Lower leg skin (tissue), 4 donors: ENCODE measurements around the gene CFAP65. TPM values are rescaled to one million over a fixed set of nuclear protein-coding genes. Genes with fewer than 3 reads are reported as not detected.

ENCODE experiments used
- DNase-seq, 2 donors: peaks; one replicate each; pipeline ENCODE4 v3.0.0-alpha.2; 2019; ENCODE audit warnings: low spot score in 2 of 2
- H3K4me3 ChIP-seq: fragments of 200-600 bp; sonication (generic); 2 replicates; pipeline ENCODE4 v1.5.1; 2017; ENCODE audit warnings: mild to moderate bottlenecking, low read depth; ENCODE audit not compliant: poor library complexity, severe bottlenecking
- CTCF ChIP-seq, 3 donors: fragments of 450-650 bp; IDR thresholded peaks; one replicate each; pipeline ENCODE4 v1.5.1; 2016; ENCODE audit warnings: antibody characterized with exemption in 3 of 3, mild to moderate bottlenecking in 3 of 3, moderate library complexity in 2 of 3
- POLR2A ChIP-seq, 2 donors: fragments of 450-650 bp; IDR thresholded peaks; one replicate each; pipeline ENCODE4 v1.6.1; 2016 to 2017; ENCODE audit warnings: antibody characterized with exemption in 2 of 2, mild to moderate bottlenecking in 1 of 2, moderate library complexity in 1 of 2
- WGBS, 2 donors: methylation state at CpG; one replicate each; pipeline ENCODE4 v1.1.5; 2018; 5-methylcytosine and 5-hydroxymethylcytosine counted together
- intact Hi-C: fragments of 100-400 bp; cut with DNase I; formaldehyde crosslinking; loops from one replicate; pipeline ENCODE4 v1.15.0; 2023; ENCODE audit warnings: low total_unique reads
- total RNA-seq, 4 donors: library from RNA; depleted of rRNA; stranded (reverse); fragments of >200 nt; gene quantifications; one replicate each; pipeline ENCODE4 v1.1.0, GENCODE V29; 2016

The CFAP65 gene
- total RNA-seq, 4 donors from 2014 or later = not detected

GRCh38 chr2:219059375-219059724, 18.0 kb upstream of the CFAP65 start:
- TF ChIP-seq POLR2A (IDR thresholded peaks at IDR 0.05) (no peak), CTCF (IDR thresholded peaks at IDR 0.05) (no peak)
- no peak overlapping the region for H3K4me3 ChIP-seq
- no peak for DNase-seq
- intact Hi-C loops = no loop called here
- 2 to 3% methylated on average over 17 of the region's 17 CpGs for WGBS, 2 donors

GRCh38 chr2:219058541-219059374, 17.4 kb upstream of the CFAP65 start:
- WGBS, 2 donors = 5 to 7% methylated on average over 8 to 36 of the region's 42 CpGs
- TF ChIP-seq POLR2A (IDR thresholded peaks at IDR 0.05) = no peak
- TF ChIP-seq CTCF (IDR thresholded peaks at IDR 0.05) = no peak
- intact Hi-C loops = no loop called here
- H3K4me3 ChIP-seq = no peak overlapping the region
- DNase-seq = peak in 1 of 2 donors; percentile 74

GRCh38 chr2:219057709-219058540, 16.6 kb upstream of the CFAP65 start:
- TF ChIP-seq CTCF (IDR thresholded peaks at IDR 0.05) (peak in 1 of 3 donors; percentile 8), POLR2A (IDR thresholded peaks at IDR 0.05) (no peak)
- 2 to 3% methylated on average over 44 to 52 of the region's 52 CpGs for WGBS, 2 donors
- DNase-seq = peak; percentile 28 to 91
- no peak overlapping the region for H3K4me3 ChIP-seq
- intact Hi-C loops = no loop called here

GRCh38 chr2:219056896-219057708, 15.8 kb upstream of the CFAP65 start:
- 16 to 22% methylated on average over 26 to 34 of the region's 40 CpGs for WGBS, 2 donors
- no peak for TF ChIP-seq CTCF (IDR thresholded peaks at IDR 0.05)
- TF ChIP-seq POLR2A (IDR thresholded peaks at IDR 0.05) = no peak
- no peak overlapping the region for H3K4me3 ChIP-seq
- intact Hi-C loops = no loop called here
- no peak for DNase-seq

- TF ChIP-seq CTCF (IDR thresholded peaks at IDR 0.05) (no peak), POLR2A (IDR thresholded peaks at IDR 0.05) (no peak)
- WGBS, 2 donors = 69 to 76% methylated on average over 9 of the region's 9 CpGs
- no peak overlapping the region for H3K4me3 ChIP-seq
- intact Hi-C loops = no loop called here
- DNase-seq = no peak
Observed at GRCh38 chr2:219056176-219056895, 15.0 kb upstream of the CFAP65 start.
